Neutrophil (primary cell): Measurements from ENCODE around the gene ECSIT.
"Not testable (repeated sequence)": the region's sequence is repeated elsewhere in the genome, so short reads cannot be mapped to it uniquely, and the experiment has no call there.

Experiments
- H3K27ac ChIP-seq: fragments of 200-600 bp; sonication (generic); 2 replicates; pipeline ENCODE4 v1.5.1; 2016; ENCODE audit warnings: mild to moderate bottlenecking, moderate library complexity
- H3K27me3 ChIP-seq: fragments of 200-600 bp; sonication (generic); 2 replicates; pipeline ENCODE4 v1.6.0; 2016; ENCODE audit warnings: mild to moderate bottlenecking
- H3K36me3 ChIP-seq: fragments of 200-600 bp; sonication (generic); 2 replicates; pipeline ENCODE4 v1.5.1; 2017
- H3K4me1 ChIP-seq, 2 experiments: fragments of 200-600 bp in 1 of 2; sonication (generic) in 1 of 2; 1 replicate in 1 of 2; 2 replicates in 1 of 2; pipeline versions ENCODE4 v1.5.1 to v1.6.1; 2013 to 2016; ENCODE audit warnings: low read depth in 1 of 2, low read length in 1 of 2, mild to moderate bottlenecking in 1 of 2, moderate library complexity in 1 of 2; ENCODE audit not compliant: control insufficient read depth in 1 of 2, insufficient read depth in 1 of 2
- H3K4me3 ChIP-seq, 2 experiments: fragments of 200-600 bp in 1 of 2; sonication (generic) in 1 of 2; 1 replicate in 1 of 2; 2 replicates in 1 of 2; pipeline ENCODE4 v1.5.1; 2013 to 2016; ENCODE audit warnings: low read depth in 1 of 2, low read length in 1 of 2, mild to moderate bottlenecking in 1 of 2, moderate library complexity in 1 of 2
- H3K9me3 ChIP-seq: fragments of 200-600 bp; sonication (generic); 2 replicates; pipeline ENCODE4 v1.5.1; 2016
- CTCF ChIP-seq: fragments of 200-600 bp; sonication (generic); IDR thresholded peaks from 2 replicates; pipeline ENCODE4 v1.5.1; 2016; ENCODE audit warnings: antibody characterized with exemption

The ECSIT gene

GRCh38 chr19:11473725-11474124 is 55.2 kb downstream of the ECSIT start:
- Histone ChIP-seq H3K4me1 (no peaks in the 10 kb centered on the region), H3K36me3 (no peaks in the 10 kb centered on the region), H3K27ac (no peak overlapping the region), H3K9me3 (no peaks in the 10 kb centered on the region), H3K27me3 (peaks cover 63% of the 10 kb centered on the region), H3K4me3 (no peak overlapping the region)
- no peak for TF ChIP-seq CTCF

GRCh38 chr19:11468266-11468845 is 60.6 kb downstream of the ECSIT start:
- H3K27me3 ChIP-seq = peaks cover 15% of the 10 kb centered on the region
- H3K36me3 ChIP-seq, H3K4me1 ChIP-seq, H3K4me3 ChIP-seq, H3K9me3 ChIP-seq, H3K27ac ChIP-seq: not testable (repeated sequence)

GRCh38 chr19:11465600-11465999 is 63.3 kb downstream of the ECSIT start:
- H3K4me1 ChIP-seq = no peaks in the 10 kb centered on the region
- TF ChIP-seq CTCF = no peak
- H3K27ac ChIP-seq = no peak overlapping the region
- H3K4me3 ChIP-seq = no peak overlapping the region
- H3K36me3 ChIP-seq = no peaks in the 10 kb centered on the region
- H3K9me3 ChIP-seq = no peaks in the 10 kb centered on the region
- H3K27me3 ChIP-seq = peaks cover 5% of the 10 kb centered on the region

GRCh38 chr19:11464333-11465265 is 64.3 kb downstream of the ECSIT start:
- no peak for TF ChIP-seq CTCF
- H3K36me3 ChIP-seq = no peaks in the 10 kb centered on the region
- no peak overlapping the region for H3K27ac ChIP-seq
- H3K9me3 ChIP-seq = no peaks in the 10 kb centered on the region
- no peak overlapping the region for H3K4me3 ChIP-seq
- H3K27me3 ChIP-seq = peaks cover 9% of the 10 kb centered on the region
- no peaks in the 10 kb centered on the region for H3K4me1 ChIP-seq

GRCh38 chr19:11463391-11463790 is 65.5 kb downstream of the ECSIT start:
- Histone ChIP-seq H3K27ac (no peak overlapping the region), H3K9me3 (no peaks in the 10 kb centered on the region), H3K36me3 (no peaks in the 10 kb centered on the region), H3K4me3 (no peak overlapping the region), H3K4me1 (no peaks in the 10 kb centered on the region), H3K27me3 (peaks cover 12% of the 10 kb centered on the region)
- TF ChIP-seq CTCF = no peak

GRCh38 chr19:11461453-11461852 is 67.5 kb downstream of the ECSIT start:
- Histone ChIP-seq H3K4me3 (no peak overlapping the region), H3K9me3 (no peaks in the 10 kb centered on the region), H3K27me3 (peaks cover 24% of the 10 kb centered on the region), H3K27ac (no peak overlapping the region), H3K36me3 (no peaks in the 10 kb centered on the region), H3K4me1 (no peaks in the 10 kb centered on the region)
- TF ChIP-seq CTCF = no peak
